Aorta (tissue), 5 donors: ENCODE data around the gene ARHGAP36. TPM values are rescaled to one million over a fixed set of nuclear protein-coding genes. Genes with fewer than 3 reads are reported as not detected.

Experiments used
- ATAC-seq: fragments of 200-7000 bp; cut with Tn5 transposase; one replicate; pipeline ENCODE4 v1.9.1; 2022; ENCODE audit warnings: moderate library complexity; ENCODE audit not compliant: low FRiP score
- DNase-seq, 2 donors: peaks; one replicate each; pipeline ENCODE4 v3.0.0-alpha.2; 2020
- H3K27ac ChIP-seq, 2 donors: one replicate each; pipeline ENCODE4 v1.5.1; 2013; ENCODE audit warnings: low read length in 2 of 2, mild to moderate bottlenecking in 2 of 2, moderate library complexity in 2 of 2, control low read depth in 1 of 2, inconsistent platforms in 1 of 2, low read depth in 1 of 2
- H3K27me3 ChIP-seq, 2 donors: one replicate each; pipeline ENCODE4 v1.6.1; 2013; ENCODE audit warnings: control low read depth in 1 of 2, low read length in 1 of 2, mild to moderate bottlenecking in 1 of 2, moderate library complexity in 1 of 2; ENCODE audit not compliant: insufficient read depth in 2 of 2, control insufficient read depth in 1 of 2
- H3K36me3 ChIP-seq, 2 donors: one replicate each; pipeline ENCODE4 v1.6.1; 2013; ENCODE audit warnings: control low read depth in 1 of 2, low read length in 1 of 2, mild to moderate bottlenecking in 1 of 2; ENCODE audit not compliant: insufficient read depth in 2 of 2, control insufficient read depth in 1 of 2
- H3K4me1 ChIP-seq, 2 donors: one replicate each; pipeline ENCODE4 v1.6.1; 2013; ENCODE audit warnings: low read length in 2 of 2, control low read depth in 1 of 2, mild to moderate bottlenecking in 1 of 2, moderate library complexity in 1 of 2; ENCODE audit not compliant: insufficient read depth in 2 of 2, control insufficient read depth in 1 of 2
- H3K4me3 ChIP-seq, 2 donors: one replicate each; pipeline ENCODE4 v1.5.1; 2013; ENCODE audit warnings: low read length in 2 of 2, control low read depth in 1 of 2, mild to moderate bottlenecking in 1 of 2
- H3K9me3 ChIP-seq: one replicate; pipeline ENCODE4 v1.6.1; 2013; ENCODE audit warnings: mild to moderate bottlenecking, low read length; ENCODE audit not compliant: control insufficient read depth
- WGBS, 2 donors: extraction: QIAGEN DNeasy Blood & Tissue Kit; methylation state at CpG; one replicate each; pipeline ENCODE4 v1.1.7; 2013; 5-methylcytosine and 5-hydroxymethylcytosine counted together
- intact Hi-C, 2 donors: fragments of 100-400 bp; cut with DNase I; formaldehyde crosslinking; loops; one replicate each; pipeline versions ENCODE4 v1.14.2 to v1.15.0; 2022
- polyA plus RNA-seq, 2 donors: library from polyadenylated mRNA; stranded (reverse); fragments of 200-250 nt; gene quantifications; one replicate each; pipeline ENCODE4 v1.2.3, GENCODE V29; 2013
- total RNA-seq, 2 donors: library from RNA; stranded (reverse); fragmentation: NEBNext Ultra II Directional; extraction: Animal tissue kit (Norgen Biotek cat#: 25700); gene quantifications; one replicate each; pipeline ENCODE4 v1.2.1, GENCODE V29; 2021
- donor health status: healthy with polysubstance abuse.
- donor health status: Bipolar disorder and iron deficiency.
- donor health status: DM: no; HTN: no; CAD: no.
- donor health status: DM: no; HTN: no; CAD: no.
- donor health status: DM: yes; HTN: yes; CAD: no.

The ARHGAP36 gene
- total and polyA plus RNA-seq, 4 donors = not detected

DNA sequence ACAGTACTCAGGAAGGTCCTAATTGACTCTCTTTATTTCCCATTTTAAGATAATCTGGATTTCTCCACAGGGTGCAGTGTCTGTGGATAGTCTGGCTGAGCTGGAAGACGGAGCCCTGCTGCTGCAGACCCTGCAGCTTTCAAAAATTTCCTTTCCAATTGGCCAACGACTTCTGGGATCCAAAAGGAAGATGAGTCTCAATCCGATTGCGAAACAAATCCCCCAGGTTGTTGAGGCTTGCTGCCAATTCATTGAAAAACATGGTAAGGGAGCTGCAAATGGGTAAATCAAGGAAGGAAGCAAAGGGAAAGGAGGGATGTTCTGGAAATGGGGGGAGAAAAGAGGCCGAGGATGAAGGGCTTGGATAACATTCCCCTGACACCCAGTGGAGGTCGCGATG is 26.0 kb downstream of the ARHGAP36 start:
- Histone ChIP-seq H3K9me3 (no peaks in the 10 kb centered on the region), H3K27ac (no peak overlapping the region), H3K4me3 (no peak overlapping the region), H3K27me3 (no peaks in the 10 kb centered on the region), H3K4me1 (no peaks in the 10 kb centered on the region), H3K36me3 (no peaks in the 10 kb centered on the region)
- ATAC-seq (no peak), DNase-seq (no peak)
- WGBS, 2 donors = 14 to 21% methylated on average over 7 of the region's 7 CpGs
- intact Hi-C loops = no loop called here

DNA sequence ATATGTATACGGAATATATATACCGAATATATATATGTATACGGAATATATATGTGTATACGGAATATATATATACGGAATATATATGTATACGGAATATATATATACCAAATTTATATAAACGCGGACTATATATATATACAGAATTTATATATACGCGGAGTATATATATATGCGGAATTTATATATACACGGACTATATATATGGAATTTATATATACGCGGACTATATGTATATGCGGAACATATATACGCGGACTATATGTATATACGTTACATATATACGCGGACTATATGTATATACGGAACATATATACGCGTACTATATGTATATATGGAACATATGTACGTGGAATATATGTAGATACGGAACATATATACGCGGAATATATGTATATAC is 78.6 kb downstream of the ARHGAP36 start:
- Histone ChIP-seq H3K27ac (no peak overlapping the region), H3K27me3 (no peaks in the 10 kb centered on the region), H3K4me1 (no peaks in the 10 kb centered on the region), H3K9me3 (no peaks in the 10 kb centered on the region), H3K4me3 (no peak overlapping the region), H3K36me3 (no peaks in the 10 kb centered on the region)
- DNase-seq = no peak
- intact Hi-C loops = no loop called here
- no peak for ATAC-seq
- WGBS, 2 donors = 92 to 96% methylated on average over 27 of the region's 27 CpGs

DNA sequence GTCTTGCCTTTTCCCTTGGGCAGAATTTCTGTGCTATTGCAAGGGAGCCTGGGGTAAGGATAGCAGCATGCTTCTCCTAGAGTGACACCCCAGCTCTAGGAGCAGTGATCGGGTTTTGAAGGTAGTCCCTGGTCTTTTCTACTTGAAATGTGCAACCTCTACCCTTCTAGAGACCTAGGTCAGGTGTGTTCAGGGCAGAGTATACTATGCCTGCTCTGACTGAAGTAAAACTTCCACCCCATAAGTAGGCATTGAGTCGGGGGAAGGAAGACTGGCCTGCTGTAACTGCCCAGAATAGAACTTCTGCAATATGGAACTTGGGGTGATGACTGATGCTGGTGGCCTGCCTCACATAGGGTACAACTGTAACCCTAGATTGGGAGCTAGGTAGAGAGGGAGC is 80.9 kb downstream of the ARHGAP36 start:
- H3K36me3 ChIP-seq = no peaks in the 10 kb centered on the region
- H3K27ac ChIP-seq = no peak overlapping the region
- no peak overlapping the region for H3K4me3 ChIP-seq
- no peaks in the 10 kb centered on the region for H3K4me1 ChIP-seq
- no peaks in the 10 kb centered on the region for H3K9me3 ChIP-seq
- ATAC-seq (no peak), DNase-seq (no peak)
- intact Hi-C loops = no loop called here
- 83 to 97% methylated on average over 2 of the region's 2 CpGs for WGBS, 2 donors
- no peaks in the 10 kb centered on the region for H3K27me3 ChIP-seq

Other genes with a start within 250 kb of the ARHGAP36 start
- 10 to 100 TPM; 31.0 to 39.6 TPM for gene ENOX2, start 155.1 kb upstream of the ARHGAP36 start, total RNA-seq
- gene ENOX2, start 155.1 kb upstream of the ARHGAP36 start, polyA plus RNA-seq = 10 to 100 TPM in 1 of 2 donors, 1 to 10 TPM in 1; 9.0 to 14.3 TPM
- 1 to 10 TPM; 2.5 to 3.2 TPM for gene IGSF1, start 231.0 kb downstream of the ARHGAP36 start, total RNA-seq
- gene IGSF1, start 231.0 kb downstream of the ARHGAP36 start, polyA plus RNA-seq = under 1 TPM in 1 of 2 donors, not detected in 1; 0.97 TPM